ENCODE results near the gene P2RX2.

DNA sequence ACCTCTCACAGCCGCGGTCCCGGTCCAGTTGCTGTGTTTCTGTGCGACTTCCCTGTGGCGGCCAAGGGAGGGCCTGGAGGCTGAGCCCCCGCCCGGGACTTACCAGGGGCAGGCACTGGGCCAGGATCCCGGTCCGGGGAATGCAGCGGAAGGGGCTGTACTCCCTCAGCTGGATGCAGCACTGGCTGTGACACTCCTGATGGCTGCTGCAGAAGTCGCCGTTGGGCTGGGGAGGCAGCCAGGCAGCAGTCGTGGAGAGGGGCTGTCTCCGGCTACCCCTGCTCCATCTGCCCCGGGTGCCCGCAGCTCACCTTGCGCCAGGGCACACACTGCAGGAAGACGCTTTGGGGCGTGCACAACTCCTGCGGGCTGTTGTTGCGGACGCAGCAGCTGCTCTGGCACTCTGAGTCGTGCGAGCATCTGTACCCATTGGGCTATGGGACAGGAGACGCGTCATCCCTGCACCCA lies 14.4 kb upstream of the P2RX2 start:
- TF ChIP-seq, protein P1, sequence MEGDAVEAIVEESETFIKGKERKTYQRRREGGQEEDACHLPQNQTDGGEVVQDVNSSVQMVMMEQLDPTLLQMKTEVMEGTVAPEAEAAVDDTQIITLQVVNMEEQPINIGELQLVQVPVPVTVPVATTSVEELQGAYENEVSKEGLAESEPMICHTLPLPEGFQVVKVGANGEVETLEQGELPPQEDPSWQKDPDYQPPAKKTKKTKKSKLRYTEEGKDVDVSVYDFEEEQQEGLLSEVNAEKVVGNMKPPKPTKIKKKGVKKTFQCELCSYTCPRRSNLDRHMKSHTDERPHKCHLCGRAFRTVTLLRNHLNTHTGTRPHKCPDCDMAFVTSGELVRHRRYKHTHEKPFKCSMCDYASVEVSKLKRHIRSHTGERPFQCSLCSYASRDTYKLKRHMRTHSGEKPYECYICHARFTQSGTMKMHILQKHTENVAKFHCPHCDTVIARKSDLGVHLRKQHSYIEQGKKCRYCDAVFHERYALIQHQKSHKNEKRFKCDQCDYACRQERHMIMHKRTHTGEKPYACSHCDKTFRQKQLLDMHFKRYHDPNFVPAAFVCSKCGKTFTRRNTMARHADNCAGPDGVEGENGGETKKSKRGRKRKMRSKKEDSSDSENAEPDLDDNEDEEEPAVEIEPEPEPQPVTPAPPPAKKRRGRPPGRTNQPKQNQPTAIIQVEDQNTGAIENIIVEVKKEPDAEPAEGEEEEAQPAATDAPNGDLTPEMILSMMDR (IDR thresholded peaks at IDR 0.05): no peak
- TF ChIP-seq EZH2phosphoT487 (IDR thresholded peaks at IDR 0.05) (no peak), EZH2 (IDR thresholded peaks at IDR 0.05) (no peak)

Data from neural progenitor cell (in vitro differentiated cells).